H54 (cell line): Measurements from ENCODE around the gene BCKDK.
"Not testable (repeated sequence)": the region's sequence is repeated elsewhere in the genome, so short reads cannot be mapped to it uniquely, and the experiment has no call there.

ENCODE experiments used
- DNase-seq: peaks from one replicate; pipeline ENCODE4 v3.0.0; 2011; ENCODE audit warnings: low spot score, mixed read lengths; ENCODE audit not compliant: insufficient read length
- FAIRE-seq: peaks from 3 replicates; lab custom pipeline; 2011; peaks lifted over from hg19 to GRCh38; lab: Jason Lieb, UNC
- POLR2A ChIP-seq: IDR thresholded peaks from 2 replicates; pipeline ENCODE4 v1.6.1; 2011; ENCODE audit warnings: low read depth, mild to moderate bottlenecking, low read length

Gene BCKDK

DNA sequence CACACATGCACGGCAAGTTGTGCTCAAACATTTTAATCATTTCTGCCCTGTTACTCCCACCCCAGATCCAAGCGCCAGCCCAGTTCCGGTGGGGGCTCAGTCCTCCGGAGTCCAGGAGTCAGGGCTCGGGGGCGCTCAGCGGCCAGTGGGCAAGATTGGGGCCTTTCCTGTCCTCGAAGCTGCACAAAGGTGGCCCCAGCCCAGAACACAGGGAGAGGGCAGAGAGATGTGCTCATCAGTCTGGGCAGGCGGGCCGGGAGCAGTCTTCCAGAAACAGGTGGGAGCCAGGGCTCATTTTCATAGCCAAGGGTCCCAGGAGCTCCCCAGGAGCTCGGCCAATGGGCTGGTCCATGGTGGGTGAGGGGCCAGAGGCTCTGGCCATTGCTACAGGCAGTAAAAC, 23.2 kb downstream of the BCKDK start:
- FAIRE-seq (no peak), DNase-seq (no peak)
- TF ChIP-seq POLR2A: no peak

DNA sequence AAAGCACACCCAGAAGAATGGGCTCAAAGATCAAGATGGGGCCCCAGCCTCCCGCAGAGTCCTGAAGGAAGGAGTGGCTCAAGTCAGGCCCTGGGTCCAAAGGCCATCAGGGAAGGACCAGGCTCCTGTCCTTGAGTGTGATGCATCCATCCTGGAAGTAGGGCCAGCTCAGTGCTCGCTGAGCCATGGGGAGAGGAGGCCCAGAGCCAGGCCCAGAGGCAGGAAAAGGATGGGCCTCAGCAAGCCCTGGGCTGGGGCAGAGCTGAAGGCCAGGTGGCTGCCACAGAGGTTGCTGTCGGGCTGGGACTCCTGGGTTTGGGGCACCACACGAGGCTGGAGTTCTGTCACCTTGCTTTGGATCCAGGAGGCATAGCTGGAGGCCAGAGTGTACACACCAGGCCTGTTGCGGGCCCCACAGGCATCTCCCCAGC, 23.7 kb downstream of the BCKDK start:
- FAIRE-seq (no peak), DNase-seq (no peak)
- no peak for TF ChIP-seq POLR2A

DNA sequence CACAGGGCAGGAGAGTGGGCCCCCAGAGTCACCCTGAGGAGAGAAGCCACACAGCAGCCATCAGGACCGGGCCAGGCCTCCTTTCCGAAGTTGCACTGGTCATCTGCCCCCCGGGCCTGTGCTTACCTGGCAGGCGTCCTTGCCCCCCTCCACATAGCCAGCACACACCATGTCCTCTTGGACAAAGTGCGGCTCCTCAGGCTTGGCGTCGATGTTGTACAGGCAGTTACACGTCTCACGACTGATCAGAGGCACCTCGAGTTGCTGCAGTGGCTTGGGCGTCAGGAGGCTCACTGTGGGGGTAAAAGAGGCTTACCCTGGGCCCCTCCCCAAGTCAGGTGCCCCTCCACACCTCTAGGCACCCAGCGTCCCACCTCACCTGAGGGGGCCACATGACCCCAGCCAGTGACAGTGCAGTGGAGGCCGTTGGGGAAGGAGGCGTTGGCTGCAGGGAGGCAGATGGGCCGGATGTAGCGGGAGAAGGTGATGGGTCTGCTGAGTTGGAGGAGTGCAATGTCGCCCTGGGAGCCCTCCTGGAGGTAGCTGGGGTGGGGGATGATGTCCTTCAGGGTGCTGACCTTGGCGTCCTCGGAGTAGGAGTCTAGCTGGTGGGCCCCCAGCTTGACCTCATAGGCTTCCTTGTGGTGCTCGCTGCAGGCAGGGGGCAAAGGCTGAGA, 24.3 kb downstream of the BCKDK start:
- TF ChIP-seq POLR2A: no peak
- FAIRE-seq (no peak), DNase-seq (no peak)

DNA sequence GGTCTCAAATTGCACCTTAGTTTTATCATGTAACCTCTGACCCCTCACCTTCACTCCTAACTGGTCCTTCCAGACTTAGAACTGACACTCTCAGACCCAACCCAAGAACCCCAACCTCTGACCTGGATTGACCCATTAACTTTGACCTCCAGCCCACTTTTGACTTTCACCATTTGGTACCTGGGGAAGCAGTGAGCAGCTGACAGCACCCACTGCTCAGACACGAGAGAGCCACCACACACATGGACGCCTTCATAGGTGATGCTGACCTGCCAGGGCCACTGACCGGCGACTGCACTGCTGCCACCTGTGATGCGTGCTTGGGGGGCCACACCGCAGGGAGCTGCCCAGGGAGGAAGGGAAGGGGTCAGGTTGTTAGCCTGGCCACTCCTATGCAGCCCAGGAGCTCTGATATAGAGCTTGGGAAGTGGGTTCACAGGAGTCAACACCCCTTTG, 24.9 kb downstream of the BCKDK start:
- no peak for FAIRE-seq
- no peak for TF ChIP-seq POLR2A

DNA sequence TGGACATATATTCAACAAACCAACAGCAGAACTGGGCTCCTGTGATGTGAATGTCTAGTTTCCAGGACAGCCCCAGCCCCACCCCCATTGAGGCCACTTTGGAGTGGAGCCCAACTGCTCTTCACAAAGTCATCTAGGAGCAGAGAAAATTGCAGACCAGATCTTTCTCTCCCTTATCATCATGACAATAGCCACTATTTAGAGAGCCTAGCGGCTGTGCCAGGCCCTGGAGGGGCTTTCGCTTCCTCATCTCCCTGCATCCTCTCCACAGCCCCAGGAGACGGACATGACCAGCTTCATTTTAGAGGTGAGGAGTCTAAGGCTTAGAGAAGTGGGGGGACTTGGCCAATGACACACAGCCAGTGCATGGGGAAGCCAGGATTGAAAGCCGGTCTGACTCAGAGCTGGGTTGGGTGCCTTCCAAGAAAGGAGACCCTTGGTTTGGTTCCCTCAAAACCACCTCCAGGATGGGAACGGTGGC, 25.9 kb downstream of the BCKDK start:
- no peak for TF ChIP-seq POLR2A
- FAIRE-seq: no peak
- no peak for DNase-seq

More for the DNA sequence above, 24.9 kb downstream of the BCKDK start:
- DNase-seq: no peak

DNA sequence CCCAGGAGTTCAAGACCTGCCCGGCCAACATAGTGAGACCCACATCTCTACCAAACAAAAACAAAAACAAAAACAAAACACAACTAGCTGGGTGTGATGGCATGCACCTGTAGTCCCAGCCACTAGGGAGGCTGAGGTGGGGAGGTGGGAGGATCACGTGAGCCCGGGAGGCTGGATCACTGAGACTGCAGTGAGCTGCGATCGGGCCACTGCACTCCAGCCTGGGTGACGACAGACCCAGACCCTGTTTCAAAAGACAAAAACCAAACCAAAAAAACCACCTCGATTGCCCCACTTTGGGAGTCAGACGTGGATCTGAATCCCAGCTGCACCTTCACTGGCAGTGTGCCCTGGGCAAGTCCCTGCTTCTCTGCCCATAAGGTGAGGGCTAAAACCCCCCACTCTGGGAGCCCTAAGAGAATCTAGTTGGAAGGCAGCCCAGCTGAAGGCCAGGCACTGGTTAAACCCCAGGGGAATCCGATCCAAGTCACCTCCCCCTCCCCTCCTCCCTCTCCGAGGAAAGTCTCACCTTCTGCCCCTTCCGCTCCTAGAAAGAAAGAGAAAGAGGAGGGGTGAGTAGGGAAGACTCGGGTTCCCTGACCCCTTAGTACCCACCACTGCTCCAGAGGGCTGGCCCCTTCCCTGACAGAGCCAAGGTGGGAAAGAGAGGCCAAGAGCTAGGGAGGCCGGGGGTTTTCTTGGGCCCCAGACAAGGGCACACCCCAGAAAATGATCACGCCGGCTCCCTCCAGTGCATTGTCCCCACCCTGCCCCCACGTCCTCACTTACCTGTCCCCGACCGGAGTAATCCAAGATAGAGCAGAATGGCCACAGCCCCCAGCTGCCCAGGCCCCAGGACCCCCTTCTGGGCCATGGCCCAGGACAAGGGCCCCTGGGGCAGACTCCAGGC, 26.7 kb downstream of the BCKDK start:
- no peak for FAIRE-seq
- no peak for TF ChIP-seq POLR2A
- DNase-seq: no peak

DNA sequence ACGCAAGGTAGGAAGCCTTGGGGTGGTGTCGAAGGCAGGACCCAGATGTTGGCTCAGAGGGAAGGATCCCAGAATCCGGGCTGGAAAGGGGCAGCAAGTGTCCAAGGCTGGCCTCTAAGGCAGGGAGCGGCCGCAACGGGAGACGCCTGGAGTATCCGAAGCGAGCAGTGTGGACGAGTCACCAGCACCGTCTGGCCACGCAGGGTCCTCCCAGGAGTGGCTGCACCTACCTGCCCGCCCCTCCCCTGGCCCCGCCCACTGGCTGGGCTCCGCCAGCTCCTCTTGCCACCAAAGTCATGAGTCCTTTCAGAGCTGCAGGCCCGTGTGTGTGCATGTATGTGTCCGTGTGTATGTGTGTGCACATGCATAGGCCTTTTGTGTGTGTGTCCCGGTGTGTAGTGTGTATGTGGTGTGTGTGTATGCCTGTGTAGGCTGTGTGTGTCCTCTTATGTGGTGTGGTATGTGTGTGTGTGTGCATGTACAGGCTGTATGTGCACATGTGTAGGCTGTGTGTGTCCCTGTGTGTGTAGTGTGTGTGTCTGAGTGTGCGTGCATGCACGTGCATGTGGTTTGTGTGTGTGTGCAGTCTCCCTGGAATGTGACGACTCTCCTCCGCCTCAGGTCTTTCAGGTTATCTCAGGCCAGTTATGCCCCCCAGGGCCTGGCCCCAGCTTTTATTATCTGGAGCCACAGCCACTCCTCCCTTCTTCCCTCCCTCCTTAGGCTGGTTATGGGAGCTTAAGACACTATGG, 27.5 kb downstream of the BCKDK start, which contains the start of gene PRSS8:
TSS of gene PRSS8 (minus strand) at position 193 of the 752 bp plus-strand sequence. CDS start 229 bp downstream, outside the sequence.
- no peak for TF ChIP-seq POLR2A
- FAIRE-seq (no peak), DNase-seq (no peak)

DNA sequence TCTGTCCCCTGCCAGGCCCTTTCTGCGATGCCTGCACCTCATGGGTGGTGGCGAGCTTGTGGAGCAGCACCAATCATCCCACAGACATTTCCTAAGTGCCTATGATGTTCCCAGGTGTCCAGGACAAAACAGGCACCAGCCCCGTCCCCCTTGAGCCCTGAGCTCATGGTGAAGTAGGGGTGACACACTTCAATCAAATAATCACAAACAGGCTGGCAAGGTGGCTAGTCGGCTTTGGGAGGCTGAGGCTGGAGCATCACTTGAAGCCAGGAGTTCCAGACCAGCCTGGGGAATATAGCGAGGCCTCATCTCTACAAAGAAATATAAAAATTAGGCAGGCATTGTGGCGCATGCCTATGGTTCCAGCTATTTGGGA, 28.1 kb downstream of the BCKDK start:
- FAIRE-seq: no peak
- DNase-seq: no peak
- TF ChIP-seq POLR2A: no peak

DNA sequence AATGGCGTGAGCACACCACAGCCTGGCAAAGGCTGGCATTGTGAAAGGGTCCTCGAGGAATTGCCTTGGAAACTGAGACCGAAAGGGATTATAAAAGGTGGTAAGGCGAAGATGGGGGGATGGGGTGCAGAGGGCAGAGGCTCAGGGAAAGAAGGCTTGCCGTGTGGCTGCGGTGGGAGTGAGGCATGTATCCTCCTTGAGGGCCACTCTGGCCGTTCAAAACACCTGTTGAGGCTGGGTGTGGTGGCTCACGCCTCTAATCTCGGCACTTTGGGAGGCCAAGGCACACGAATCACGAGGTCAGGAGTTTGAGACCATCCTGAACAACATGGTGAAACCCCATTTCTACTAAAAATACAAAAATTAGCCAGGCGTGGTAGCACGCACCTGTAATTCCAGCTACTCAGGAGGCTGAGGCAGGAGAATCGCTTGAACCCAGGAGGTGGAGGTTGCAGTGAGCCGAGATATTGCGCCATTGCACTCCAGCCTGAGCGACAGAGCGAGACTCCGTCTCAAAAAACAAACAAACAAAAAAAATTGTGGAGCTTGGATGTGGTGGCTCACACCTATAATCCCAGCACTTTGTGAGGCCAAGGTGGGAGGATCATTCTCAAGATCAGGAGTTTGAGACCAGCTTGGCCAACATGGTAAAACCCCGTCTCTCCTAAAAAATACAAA, 28.8 kb downstream of the BCKDK start:
- not testable (repeated sequence) for DNase-seq, FAIRE-seq

DNA sequence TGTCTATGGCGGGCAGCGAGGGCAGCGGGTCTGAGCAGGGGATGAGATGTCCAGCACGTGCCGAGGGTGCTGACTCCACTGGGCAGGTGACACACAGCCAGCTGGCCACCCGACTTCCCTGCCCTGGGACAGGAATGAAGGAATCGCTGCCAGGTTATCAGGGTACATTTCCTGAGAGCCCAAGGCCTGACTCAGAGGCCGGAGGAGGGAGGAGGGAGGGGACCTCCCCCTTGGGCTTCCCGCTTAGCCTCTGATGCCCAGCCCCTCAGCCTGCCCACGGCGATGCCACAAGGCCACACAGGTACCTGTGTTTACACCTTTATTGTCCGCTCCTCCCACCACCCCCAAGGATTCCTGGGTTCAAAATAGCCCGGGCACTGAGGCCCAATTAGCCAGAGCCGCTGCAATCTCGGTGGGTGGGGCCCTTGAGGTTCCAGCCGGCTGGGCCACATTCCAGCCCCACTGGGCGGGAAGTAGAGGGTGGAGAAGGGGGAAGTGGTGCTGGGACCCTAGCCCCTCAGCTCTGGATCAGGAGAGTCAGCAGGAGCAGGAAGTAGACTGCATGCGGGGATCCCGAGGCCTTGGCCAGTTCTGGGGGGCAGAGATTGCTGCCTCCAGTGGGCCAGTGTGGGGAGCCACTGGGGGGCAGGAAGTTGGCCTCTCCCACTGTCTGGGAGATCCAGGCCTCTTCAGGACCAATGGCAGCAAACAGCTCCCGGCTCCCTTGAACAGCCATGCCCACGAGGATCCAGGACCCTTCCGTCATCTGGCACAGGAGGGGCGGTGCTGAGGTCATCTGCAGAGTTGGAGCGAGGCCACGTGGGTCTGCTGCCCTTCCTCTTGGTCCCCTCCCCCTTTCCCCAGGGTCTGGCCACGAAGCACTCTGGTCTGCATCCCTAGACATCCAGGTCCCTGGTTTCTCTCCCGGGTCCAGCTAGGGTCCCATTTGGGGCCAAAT, 30.7 kb downstream of the BCKDK start:
- peak; percentile 97 for DNase-seq
- TF ChIP-seq POLR2A: peak; percentile 8; the same call in 1 of the 2 replicates
- FAIRE-seq: peak; percentile 84

DNA sequence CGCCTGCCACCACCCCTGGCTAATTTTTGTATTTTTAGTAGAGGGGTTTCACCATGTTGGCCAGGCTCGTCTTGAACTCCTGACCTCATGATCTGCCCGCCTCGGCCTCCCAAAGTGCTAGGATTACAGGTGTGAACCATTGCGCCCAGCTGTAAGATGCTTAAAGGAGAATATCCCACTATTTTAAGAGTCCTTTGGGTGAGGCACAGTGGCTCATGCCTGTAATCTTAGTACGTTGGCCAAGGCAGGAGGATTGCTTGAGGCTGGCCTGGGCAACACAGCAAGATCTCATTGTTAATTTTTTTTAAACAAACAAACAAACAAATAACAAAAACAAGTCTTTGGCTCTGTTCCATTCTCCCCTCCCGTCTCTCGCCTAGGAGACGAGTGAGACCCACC, 32.9 kb downstream of the BCKDK start:
- DNase-seq, FAIRE-seq: not testable (repeated sequence)

DNA sequence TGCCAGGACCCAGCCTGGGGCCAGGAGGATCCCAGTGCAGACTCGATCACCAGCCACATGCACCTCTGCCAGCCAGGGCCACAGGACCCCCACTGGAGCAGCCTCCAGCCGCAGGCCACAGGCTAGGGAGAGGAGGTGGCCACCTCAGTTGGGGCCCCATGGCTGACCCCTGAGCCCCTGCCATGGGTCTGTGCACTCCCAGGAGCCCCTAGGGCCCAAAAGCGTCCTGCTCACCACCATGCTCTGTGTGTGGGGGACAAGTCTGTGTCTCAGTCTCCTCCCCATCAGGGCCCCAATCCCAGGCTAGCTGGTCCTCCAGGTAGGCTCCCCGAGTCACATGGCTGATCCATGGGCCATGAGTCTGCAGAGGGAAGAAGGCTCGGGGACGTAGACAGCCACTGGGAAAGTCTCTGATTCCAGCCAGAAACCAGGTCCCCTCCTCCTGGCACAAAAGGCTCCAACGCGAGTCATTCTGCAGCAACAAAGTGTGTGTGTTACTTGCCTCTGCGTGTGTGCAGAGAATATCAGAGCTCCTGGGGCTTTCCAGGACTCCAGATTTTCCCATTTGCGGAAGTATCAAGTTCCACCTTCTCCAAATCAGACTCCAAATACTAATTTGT, 33.4 kb downstream of the BCKDK start:
- FAIRE-seq (no peak), DNase-seq (no peak)
- no peak for TF ChIP-seq POLR2A
